Activated T-cell treated with anti-CD3 and anti-CD28 coated beads, Interleukin-2, amount 50 U/mL, for 72 hours (primary cell): ENCODE data around the gene TMC1. TPM values are rescaled to one million over a fixed set of nuclear protein-coding genes. Genes with fewer than 3 reads are reported as not detected.
"Not testable (repeated sequence)": the region's sequence is repeated elsewhere in the genome, so short reads cannot be mapped to it uniquely, and the experiment has no call there.

ENCODE experiments used
- ATAC-seq, 2 donors: fragments of 150-1000 bp; cut with Tn5 transposase; replicated peaks in 1 of 2; 2 replicates each; pipeline ENCODE4 v1.10.0; 2021; ENCODE audit warnings: moderate library complexity in 2 of 2, mild to moderate bottlenecking in 1 of 2
- DNase-seq, 2 donors: peaks; one replicate each; pipeline ENCODE4 v3.0.0; 2021 to 2022; ENCODE audit warnings: mixed read lengths in 1 of 2
- H3K27ac Mint-ChIP-seq: one replicate; pipeline ENCODE4 v1.8.0; 2022; ENCODE audit warnings: mild to moderate bottlenecking, moderate library complexity, mixed read lengths
- H3K27me3 Mint-ChIP-seq: one replicate; pipeline ENCODE4 v1.8.0; 2022; ENCODE audit warnings: low read depth, mixed read lengths
- H3K36me3 Mint-ChIP-seq, 2 donors: one replicate each; pipeline ENCODE4 v1.8.0; 2022; ENCODE audit warnings: mixed read lengths in 2 of 2, mild to moderate bottlenecking in 1 of 2; ENCODE audit not compliant: insufficient read depth in 2 of 2
- H3K4me1 Mint-ChIP-seq: one replicate; pipeline ENCODE4 v1.8.0; 2022; ENCODE audit warnings: low read depth, mixed read lengths
- H3K4me3 Mint-ChIP-seq, 2 donors: one replicate each; pipeline ENCODE4 v1.8.0; 2022; ENCODE audit warnings: mild to moderate bottlenecking in 2 of 2, mixed read lengths in 2 of 2, moderate library complexity in 2 of 2
- H3K9me3 Mint-ChIP-seq, 2 donors: one replicate each; pipeline ENCODE4 v1.8.0; 2022; ENCODE audit warnings: mixed read lengths in 2 of 2
- total RNA-seq, 2 donors: library from RNA; stranded (reverse); gene quantifications; one replicate each; pipeline ENCODE4 v1.2.3, GENCODE V29; 2022

TMC1 gene
- total RNA-seq, 2 donors from 2014 or later: 0.43 TPM; not detected in 1

DNA sequence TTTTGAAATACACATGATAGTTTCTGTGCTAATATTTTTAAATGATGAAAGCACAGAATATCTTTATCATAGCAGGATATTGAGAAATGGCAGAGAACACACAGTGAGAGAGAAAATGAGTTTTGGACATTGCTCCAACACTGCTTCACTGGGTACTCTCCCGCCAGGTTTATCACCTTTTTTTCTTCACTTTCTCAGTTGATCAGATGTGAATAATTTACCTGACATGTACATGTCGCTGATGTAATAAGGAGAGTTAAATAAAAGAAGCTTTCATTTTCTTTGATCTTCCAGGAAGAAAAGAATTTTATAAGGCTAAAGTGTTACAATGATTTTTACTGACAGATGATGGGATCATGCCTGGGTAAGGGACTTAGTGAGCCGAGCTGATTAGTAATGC, 297.0 kb downstream of the TMC1 start:
- Mint-ChIP-seq H3K4me3 (no peak overlapping the region), H3K4me1 (no peaks in the 10 kb centered on the region), H3K27ac (no peak overlapping the region), H3K27me3 (no peaks in the 10 kb centered on the region), H3K9me3 (no peaks in the 10 kb centered on the region), H3K36me3 (no peaks in the 10 kb centered on the region)
- no peak for DNase-seq
- ATAC-seq: no peak

DNA sequence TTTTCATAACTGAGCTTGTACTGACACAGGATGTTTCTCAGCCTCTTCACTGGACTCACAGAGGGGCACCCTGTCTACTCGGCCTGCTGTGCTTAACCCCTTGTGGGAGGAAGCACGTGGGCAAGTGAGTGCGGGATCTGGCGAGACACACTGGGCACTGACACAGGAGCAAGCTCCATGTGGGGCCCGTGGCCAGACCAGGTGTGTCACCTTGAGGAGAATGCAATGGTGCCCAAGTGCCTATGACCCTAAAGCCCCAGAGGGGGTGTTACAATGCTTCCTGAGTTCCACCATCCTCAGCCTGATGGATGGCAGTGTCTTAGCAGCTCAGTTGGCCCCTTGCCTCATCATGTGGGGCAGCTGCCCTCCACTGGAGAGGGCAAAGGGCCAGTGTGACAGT, 302.6 kb downstream of the TMC1 start:
- ATAC-seq (no peak), DNase-seq (no peak)
- Mint-ChIP-seq H3K36me3 (no peaks in the 10 kb centered on the region), H3K4me1 (no peaks in the 10 kb centered on the region), H3K9me3 (no peaks in the 10 kb centered on the region), H3K27ac (no peak overlapping the region), H3K4me3 (no peak overlapping the region), H3K27me3 (peaks cover 5% of the 10 kb centered on the region)

- ATAC-seq (no peak), DNase-seq (no peak)
- Mint-ChIP-seq H3K9me3 (no peaks in the 10 kb centered on the region), H3K4me1 (no peaks in the 10 kb centered on the region), H3K36me3 (no peaks in the 10 kb centered on the region), H3K27me3 (peaks cover 5% of the 10 kb centered on the region), H3K4me3 (no peak overlapping the region), H3K27ac (no peak overlapping the region)
These were observed 305.9 kb downstream of the TMC1 start for GRCh38 chr9:72826996-72827949.

- Mint-ChIP-seq H3K27me3 (peaks cover 5% of the 10 kb centered on the region), H3K27ac (no peak overlapping the region), H3K4me1 (no peaks in the 10 kb centered on the region), H3K36me3 (no peaks in the 10 kb centered on the region), H3K9me3 (no peaks in the 10 kb centered on the region), H3K4me3 (no peak overlapping the region)
- ATAC-seq (no peak), DNase-seq (no peak)
These were observed 306.7 kb downstream of the TMC1 start for GRCh38 chr9:72827950-72828731.

GRCh38 chr9:72834994-72835393, 313.6 kb downstream of the TMC1 start:
- no peaks in the 10 kb centered on the region for H3K4me1 Mint-ChIP-seq
- H3K9me3 Mint-ChIP-seq: no peaks in the 10 kb centered on the region
- DNase-seq (no peak), ATAC-seq (no peak)
- H3K36me3 Mint-ChIP-seq: no peaks in the 10 kb centered on the region
- no peak overlapping the region for H3K27ac Mint-ChIP-seq
- peaks cover 6% of the 10 kb centered on the region for H3K27me3 Mint-ChIP-seq
- no peak overlapping the region for H3K4me3 Mint-ChIP-seq

GRCh38 chr9:72836790-72837189, 315.4 kb downstream of the TMC1 start:
- no peak for ATAC-seq

GRCh38 chr9:72839085-72839484, 317.7 kb downstream of the TMC1 start:
- H3K36me3 Mint-ChIP-seq: no peaks in the 10 kb centered on the region
- ATAC-seq: no peak
- no peaks in the 10 kb centered on the region for H3K9me3 Mint-ChIP-seq
- H3K27me3 Mint-ChIP-seq: peaks cover 6% of the 10 kb centered on the region
- DNase-seq: no peak
- no peak overlapping the region for H3K27ac Mint-ChIP-seq
- H3K4me3 Mint-ChIP-seq: no peak overlapping the region
- no peaks in the 10 kb centered on the region for H3K4me1 Mint-ChIP-seq

More at GRCh38 chr9:72836790-72837189, 315.4 kb downstream of the TMC1 start:
- peaks cover 6% of the 10 kb centered on the region for H3K27me3 Mint-ChIP-seq
- no peaks in the 10 kb centered on the region for H3K36me3 Mint-ChIP-seq
- no peak for DNase-seq
- H3K9me3 Mint-ChIP-seq: no peaks in the 10 kb centered on the region
- H3K4me1 Mint-ChIP-seq: no peaks in the 10 kb centered on the region
- H3K27ac Mint-ChIP-seq: no peak overlapping the region
- no peak overlapping the region for H3K4me3 Mint-ChIP-seq

GRCh38 chr9:72843520-72844439, 322.4 kb downstream of the TMC1 start:
- no peak for DNase-seq
- Mint-ChIP-seq H3K4me1 (no peaks in the 10 kb centered on the region), H3K4me3 (no peak overlapping the region), H3K27ac (no peak overlapping the region), H3K36me3 (peaks cover 0 to 5% of the 10 kb centered on the region in 2 donors), H3K9me3 (peaks cover 6 to 8% of the 10 kb centered on the region in 2 donors), H3K27me3 (no peaks in the 10 kb centered on the region)
- no peak for ATAC-seq

GRCh38 chr9:72844440-72844768, 323.0 kb downstream of the TMC1 start:
- Mint-ChIP-seq H3K27ac (no peak overlapping the region), H3K4me3 (no peak overlapping the region), H3K9me3 (peaks cover 6 to 8% of the 10 kb centered on the region in 2 donors), H3K36me3 (peaks cover 0 to 5% of the 10 kb centered on the region in 2 donors), H3K4me1 (no peaks in the 10 kb centered on the region), H3K27me3 (no peaks in the 10 kb centered on the region)
- no peak for DNase-seq
- ATAC-seq: no peak

DNA sequence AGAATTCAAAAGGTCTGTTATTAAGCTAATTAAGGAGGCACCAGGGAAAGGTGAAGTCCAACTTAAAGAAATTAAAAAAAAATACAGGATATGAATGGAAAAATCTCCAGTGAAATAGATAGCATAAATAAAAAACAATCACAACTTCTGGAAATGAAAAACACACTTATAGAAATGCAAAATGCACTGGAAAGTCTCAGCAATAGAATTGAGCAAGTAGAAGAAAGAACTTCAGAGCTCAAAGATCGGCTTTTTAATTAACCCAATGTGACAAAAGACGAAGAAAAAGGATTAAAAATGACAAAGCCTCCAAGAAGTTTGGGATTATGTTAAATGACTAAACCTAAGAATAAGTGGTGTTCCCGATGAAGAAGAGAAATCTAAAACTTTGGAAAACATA, 323.6 kb downstream of the TMC1 start:
- H3K4me1 Mint-ChIP-seq, ATAC-seq, H3K27me3 Mint-ChIP-seq, H3K36me3 Mint-ChIP-seq, DNase-seq, H3K9me3 Mint-ChIP-seq, H3K4me3 Mint-ChIP-seq, H3K27ac Mint-ChIP-seq: not testable (repeated sequence)

DNA sequence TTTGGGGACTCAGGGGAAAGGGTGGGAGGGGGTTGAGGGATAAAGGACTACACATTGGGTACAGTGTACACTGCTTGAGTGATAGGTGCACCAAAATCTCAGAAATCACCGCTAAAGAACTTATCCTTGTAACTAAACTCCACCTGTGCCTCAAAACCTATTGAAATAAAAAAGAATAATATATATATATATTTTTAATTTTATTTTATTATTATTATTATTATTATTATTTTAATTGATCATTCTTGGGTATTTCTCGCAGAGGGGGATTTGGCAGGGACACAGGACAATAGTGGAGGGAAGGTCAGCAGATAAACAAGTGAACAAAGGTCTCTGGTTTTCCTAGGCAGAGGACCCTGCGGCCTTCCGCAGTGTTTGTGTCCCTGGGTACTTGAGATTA, 328.8 kb downstream of the TMC1 start:
- H3K27ac Mint-ChIP-seq, H3K9me3 Mint-ChIP-seq, H3K27me3 Mint-ChIP-seq, DNase-seq, H3K36me3 Mint-ChIP-seq, ATAC-seq, H3K4me3 Mint-ChIP-seq, H3K4me1 Mint-ChIP-seq: not testable (repeated sequence)

- ATAC-seq (no peak), DNase-seq (no peak)
- H3K27ac Mint-ChIP-seq: no peak overlapping the region
- no peaks in the 10 kb centered on the region for H3K27me3 Mint-ChIP-seq
- H3K36me3 Mint-ChIP-seq: no peaks in the 10 kb centered on the region
- H3K4me3 Mint-ChIP-seq: no peak overlapping the region
- no peaks in the 10 kb centered on the region for H3K9me3 Mint-ChIP-seq
- H3K4me1 Mint-ChIP-seq: no peaks in the 10 kb centered on the region
These were observed 333.9 kb downstream of the TMC1 start for GRCh38 chr9:72855321-72855720.
